ENCODE results near the gene PRKCQ. TPM values are rescaled to one million over a fixed set of nuclear protein-coding genes. Genes with fewer than 3 reads are reported as not detected.
"Not testable (repeated sequence)": the region's sequence is repeated elsewhere in the genome, so short reads cannot be mapped to it uniquely, and the experiment has no call there.

The PRKCQ gene
- total RNA-seq, 1 donor = under 0.01 TPM

DNA sequence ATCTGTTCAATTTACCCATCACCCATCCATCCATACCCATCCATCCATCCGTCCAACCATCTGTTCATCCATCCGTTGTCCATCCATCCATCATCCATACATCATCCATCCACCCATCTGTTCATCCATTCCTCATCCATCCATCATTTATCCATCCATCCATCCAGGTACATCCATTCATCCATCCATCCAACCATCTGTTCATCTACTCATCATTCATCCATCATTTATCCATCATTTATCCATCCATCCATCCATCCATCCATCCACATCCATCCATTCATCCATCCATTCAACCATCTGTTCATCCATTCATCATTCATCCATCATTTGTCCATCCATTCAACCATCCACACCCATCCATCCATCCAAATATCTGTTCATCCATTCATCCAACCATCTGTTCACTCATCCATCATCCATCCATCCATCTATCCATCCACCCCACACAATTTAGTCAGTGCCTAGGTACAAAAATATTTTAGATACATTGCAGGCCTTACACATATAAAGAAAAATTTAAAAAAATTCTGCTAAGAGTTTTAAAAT, 119.1 kb downstream of the PRKCQ start:
- TF ChIP-seq, protein P1, sequence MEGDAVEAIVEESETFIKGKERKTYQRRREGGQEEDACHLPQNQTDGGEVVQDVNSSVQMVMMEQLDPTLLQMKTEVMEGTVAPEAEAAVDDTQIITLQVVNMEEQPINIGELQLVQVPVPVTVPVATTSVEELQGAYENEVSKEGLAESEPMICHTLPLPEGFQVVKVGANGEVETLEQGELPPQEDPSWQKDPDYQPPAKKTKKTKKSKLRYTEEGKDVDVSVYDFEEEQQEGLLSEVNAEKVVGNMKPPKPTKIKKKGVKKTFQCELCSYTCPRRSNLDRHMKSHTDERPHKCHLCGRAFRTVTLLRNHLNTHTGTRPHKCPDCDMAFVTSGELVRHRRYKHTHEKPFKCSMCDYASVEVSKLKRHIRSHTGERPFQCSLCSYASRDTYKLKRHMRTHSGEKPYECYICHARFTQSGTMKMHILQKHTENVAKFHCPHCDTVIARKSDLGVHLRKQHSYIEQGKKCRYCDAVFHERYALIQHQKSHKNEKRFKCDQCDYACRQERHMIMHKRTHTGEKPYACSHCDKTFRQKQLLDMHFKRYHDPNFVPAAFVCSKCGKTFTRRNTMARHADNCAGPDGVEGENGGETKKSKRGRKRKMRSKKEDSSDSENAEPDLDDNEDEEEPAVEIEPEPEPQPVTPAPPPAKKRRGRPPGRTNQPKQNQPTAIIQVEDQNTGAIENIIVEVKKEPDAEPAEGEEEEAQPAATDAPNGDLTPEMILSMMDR (IDR thresholded peaks at IDR 0.05; ENCODE audit: insufficient read depth, low read depth, low read length) = no peak
- H3K4me3 ChIP-seq (ENCODE audit: low read depth, low read length) = no peak overlapping the region
- no peak for DNase-seq (ENCODE audit: low read depth)

DNA sequence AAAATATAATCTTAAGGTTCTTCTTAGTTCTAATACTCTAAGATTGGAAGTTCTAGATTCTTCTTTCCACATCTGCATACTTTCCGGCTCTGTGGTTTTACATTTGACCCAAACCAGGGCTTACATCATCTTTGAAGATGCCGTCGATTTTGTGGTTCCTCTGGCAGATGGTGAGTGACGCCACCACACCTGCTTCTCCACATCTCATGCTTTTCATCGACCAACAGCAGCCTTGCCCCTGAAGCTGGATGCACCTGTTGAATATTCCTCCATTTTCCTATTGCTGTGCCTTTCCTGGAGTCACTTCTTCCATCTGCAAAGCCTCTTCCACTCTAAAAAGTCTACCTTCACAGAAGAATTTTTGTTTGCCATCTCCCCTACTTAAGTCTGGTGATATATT, 121.3 kb downstream of the PRKCQ start:
- TF ChIP-seq, protein P1 (IDR thresholded peaks at IDR 0.05; ENCODE audit: insufficient read depth, low read depth, low read length) = no peak
- H3K4me3 ChIP-seq (ENCODE audit: low read depth, low read length) = no peak overlapping the region
- no peak for DNase-seq (ENCODE audit: low read depth)

DNA sequence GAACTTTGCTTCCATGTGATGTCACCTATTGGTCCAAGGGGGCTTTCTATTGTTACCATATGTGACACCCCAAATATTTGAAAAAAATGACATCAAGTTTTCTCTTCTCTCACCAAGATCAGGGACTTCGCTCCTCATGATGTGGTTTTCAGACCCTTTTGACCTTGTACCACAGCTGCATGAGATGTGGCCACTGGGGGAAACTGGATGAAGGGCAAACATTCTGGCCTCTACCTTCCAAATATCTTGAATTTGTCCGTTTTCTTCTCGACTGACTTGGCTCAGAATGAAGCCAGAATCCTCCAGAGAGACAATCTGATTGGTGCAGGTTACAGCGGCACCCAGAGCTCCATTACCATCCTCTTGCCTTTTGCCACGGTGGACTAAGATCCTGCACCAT, 122.7 kb downstream of the PRKCQ start:
- TF ChIP-seq, protein P1 (IDR thresholded peaks at IDR 0.05; ENCODE audit: insufficient read depth, low read depth, low read length) = no peak
- DNase-seq (ENCODE audit: low read depth) = no peak
- H3K4me3 ChIP-seq (ENCODE audit: low read depth, low read length) = no peak overlapping the region

DNA sequence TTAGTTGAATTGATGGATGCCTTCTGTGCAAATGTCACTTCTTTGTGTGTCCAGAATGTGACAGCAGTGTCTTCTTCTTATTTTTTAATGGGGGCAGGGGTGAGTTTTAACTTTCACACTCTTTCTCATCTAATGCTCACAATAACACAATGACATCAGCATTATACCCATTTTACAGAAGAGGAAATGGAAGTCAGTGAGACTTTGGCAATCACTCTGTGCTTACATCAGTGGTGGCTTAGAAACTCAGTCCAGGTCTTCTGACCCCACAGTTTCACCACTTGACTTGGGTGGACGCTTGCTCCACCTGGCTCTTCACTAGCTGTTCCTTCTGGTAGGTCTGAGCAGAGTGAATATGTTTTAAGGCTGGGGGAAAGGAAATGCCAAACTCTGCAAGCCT, 124.0 kb downstream of the PRKCQ start:
- no peak overlapping the region for H3K4me3 ChIP-seq (ENCODE audit: low read depth, low read length)
- DNase-seq (ENCODE audit: low read depth) = no peak
- TF ChIP-seq, protein P1 (IDR thresholded peaks at IDR 0.05; ENCODE audit: insufficient read depth, low read depth, low read length) = no peak

DNA sequence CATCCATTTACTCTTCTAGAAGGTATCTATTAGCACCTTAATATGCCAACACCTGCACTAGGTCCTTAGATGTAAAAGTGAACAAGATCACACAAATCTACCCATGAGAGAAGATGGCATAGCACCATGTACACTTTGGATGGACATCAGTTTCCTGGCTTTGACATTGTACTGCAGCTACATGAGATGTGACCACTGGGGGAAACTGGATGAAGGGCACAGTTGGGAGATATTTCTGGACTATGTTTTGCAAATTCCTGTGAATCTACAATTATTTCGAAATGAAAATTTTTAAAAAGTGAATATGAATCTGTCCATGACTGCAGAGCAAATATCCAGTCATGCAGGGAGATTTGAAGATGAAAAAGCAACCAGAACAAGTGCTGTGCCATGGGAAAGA, 124.5 kb downstream of the PRKCQ start:
- TF ChIP-seq, protein P1 (IDR thresholded peaks at IDR 0.05; ENCODE audit: insufficient read depth, low read depth, low read length) = no peak
- DNase-seq (ENCODE audit: low read depth) = no peak
- no peak overlapping the region for H3K4me3 ChIP-seq (ENCODE audit: low read depth, low read length)

DNA sequence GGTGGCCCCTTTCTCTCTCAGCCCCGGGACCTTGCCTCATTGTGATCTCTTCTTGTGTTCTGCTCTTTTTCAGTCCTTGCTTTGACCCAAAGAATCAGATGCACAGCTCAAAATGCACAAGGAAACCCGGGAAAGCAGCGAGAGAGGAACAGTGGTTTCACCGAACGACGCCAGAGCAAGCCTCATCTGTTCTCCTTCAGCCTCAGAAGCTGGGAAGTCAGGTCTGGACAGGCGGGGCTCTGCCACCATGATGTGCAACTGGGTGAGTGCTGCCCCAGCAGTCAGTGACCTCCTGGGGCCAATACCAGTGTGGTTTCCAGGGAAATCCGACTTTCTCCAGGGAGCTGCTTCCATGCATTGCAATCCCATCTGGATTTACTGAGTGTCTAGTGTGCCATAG, 133.4 kb downstream of the PRKCQ start:
- TF ChIP-seq, protein P1 (IDR thresholded peaks at IDR 0.05; ENCODE audit: insufficient read depth, low read depth, low read length) = no peak
- no peak for DNase-seq (ENCODE audit: low read depth)
- H3K4me3 ChIP-seq (ENCODE audit: low read depth, low read length) = no peak overlapping the region

DNA sequence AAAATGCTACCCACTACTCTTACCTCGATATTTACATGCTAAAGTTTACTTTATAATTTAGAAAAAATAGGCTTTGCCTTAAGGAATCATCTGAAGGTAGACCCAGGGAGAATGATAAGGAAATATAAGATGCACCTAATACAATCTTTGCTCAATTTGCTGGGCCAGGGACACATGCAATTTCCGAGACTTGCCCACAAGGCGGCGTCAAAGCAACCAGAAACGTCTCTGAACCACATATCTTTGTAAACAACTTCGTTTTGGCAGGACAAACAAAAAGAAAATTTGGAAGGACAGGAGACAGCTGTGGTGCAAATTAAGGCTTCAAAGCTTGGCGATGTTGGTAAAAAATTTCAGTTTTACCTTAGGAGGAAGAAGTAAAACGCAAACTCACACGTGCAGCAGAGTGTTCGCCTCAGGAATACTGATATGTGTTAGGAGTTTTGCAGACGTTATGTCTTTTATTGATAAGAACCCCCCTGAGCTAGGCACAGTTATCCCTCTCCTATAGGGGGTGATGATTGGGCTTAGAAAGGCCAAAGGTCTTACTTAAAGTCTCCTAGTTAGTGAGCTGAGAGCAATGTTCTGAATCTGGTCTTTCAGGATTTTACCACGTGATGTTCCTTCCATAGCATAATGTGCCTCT, 134.3 kb downstream of the PRKCQ start:
- no peak overlapping the region for H3K4me3 ChIP-seq (ENCODE audit: low read depth, low read length)
- DNase-seq (ENCODE audit: low read depth) = peak; percentile 42
- TF ChIP-seq, protein P1 (IDR thresholded peaks at IDR 0.05; ENCODE audit: insufficient read depth, low read depth, low read length) = peak; percentile 72

DNA sequence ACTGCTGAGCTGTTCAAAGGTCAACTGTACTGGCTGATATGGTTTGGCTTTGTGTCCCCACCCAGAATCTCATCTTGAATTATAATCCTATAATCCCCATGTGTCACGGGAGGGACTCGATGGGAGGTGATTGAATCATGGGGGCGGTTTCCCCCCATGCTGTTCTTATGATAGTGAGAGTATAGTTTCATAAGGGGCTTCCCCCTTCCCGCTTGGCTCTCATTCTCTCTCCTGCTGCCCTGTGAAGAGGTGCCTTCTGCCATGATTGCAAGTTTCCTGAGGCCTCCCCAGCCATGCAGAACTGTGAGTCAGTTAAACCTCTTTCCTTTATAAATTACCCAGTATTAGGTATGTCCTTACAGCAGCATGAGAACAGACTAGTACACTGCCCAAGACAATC, 140.2 kb downstream of the PRKCQ start:
- not testable (repeated sequence) for DNase-seq (ENCODE audit: low read depth); H3K4me3 ChIP-seq (ENCODE audit: low read depth, low read length)
